Measurements from ENCODE around the gene MARCHF5. TPM values are rescaled to one million over a fixed set of nuclear protein-coding genes. Genes with fewer than 3 reads are reported as not detected.

The MARCHF5 gene
- total RNA-seq, 4 donors from 2014 or later, result 10.2 to 19.2 (median 14.1) TPM

- DNase-seq (ENCODE audit: low spot score in 2 of 2), result no peak
- intact Hi-C loops (cut with DNase I; ENCODE audit: low total_unique reads), result no loop called here
- TF ChIP-seq CTCF (IDR thresholded peaks at IDR 0.05) (no peak), POLR2A (IDR thresholded peaks at IDR 0.05) (no peak)
- 93 to 94% methylated on average over 13 of the region's 13 CpGs for WGBS, 2 donors
- no peak overlapping the region for H3K4me3 ChIP-seq (ENCODE audit: low read depth, poor library complexity, severe bottlenecking)
These were observed 14.4 kb downstream of the MARCHF5 start for GRCh38 chr10:92305133-92306072.

GRCh38 chr10:92309272-92309671, 18.3 kb downstream of the MARCHF5 start:
- WGBS, 2 donors, result 63% methylated on average over 1 of the region's 1 CpG
- TF ChIP-seq CTCF (IDR thresholded peaks at IDR 0.05), result no peak
- TF ChIP-seq POLR2A (IDR thresholded peaks at IDR 0.05), result no peak
- DNase-seq (ENCODE audit: low spot score in 2 of 2), result no peak
- intact Hi-C loops (cut with DNase I; ENCODE audit: low total_unique reads), result no loop called here
- H3K4me3 ChIP-seq (ENCODE audit: low read depth, poor library complexity, severe bottlenecking), result no peak overlapping the region

GRCh38 chr10:92313750-92314149, 22.8 kb downstream of the MARCHF5 start:
- intact Hi-C loops (cut with DNase I; ENCODE audit: low total_unique reads), result no loop called here
- TF ChIP-seq CTCF (IDR thresholded peaks at IDR 0.05), result no peak
- no peak for TF ChIP-seq POLR2A (IDR thresholded peaks at IDR 0.05)

GRCh38 chr10:92316610-92317009, 25.6 kb downstream of the MARCHF5 start:
- intact Hi-C loops (cut with DNase I; ENCODE audit: low total_unique reads), result no loop called here
- DNase-seq (ENCODE audit: low spot score in 2 of 2), result no peak
- TF ChIP-seq POLR2A (IDR thresholded peaks at IDR 0.05), result no peak
- no peak for TF ChIP-seq CTCF (IDR thresholded peaks at IDR 0.05)
- 40 to 53% methylated on average over 2 of the region's 2 CpGs for whole genome bisulfite sequencing, 2 donors
- no peak overlapping the region for H3K4me3 ChIP-seq (ENCODE audit: low read depth, poor library complexity, severe bottlenecking)

More at GRCh38 chr10:92313750-92314149, 22.8 kb downstream of the MARCHF5 start:
- no peak for DNase-seq (ENCODE audit: low spot score in 2 of 2)
- WGBS, 2 donors, result 98 to 99% methylated on average over 3 of the region's 3 CpGs
- no peak overlapping the region for H3K4me3 ChIP-seq (ENCODE audit: low read depth, poor library complexity, severe bottlenecking)

- WGBS, 2 donors, result 92 to 94% methylated on average over 2 of the region's 2 CpGs
- no peak for TF ChIP-seq CTCF (IDR thresholded peaks at IDR 0.05)
- no peak for TF ChIP-seq POLR2A (IDR thresholded peaks at IDR 0.05)
These were observed 32.1 kb downstream of the MARCHF5 start for GRCh38 chr10:92323079-92323478.

More at GRCh38 chr10:92323079-92323478, 32.1 kb downstream of the MARCHF5 start:
- no peak overlapping the region for H3K4me3 ChIP-seq (ENCODE audit: low read depth, poor library complexity, severe bottlenecking)
- DNase-seq (ENCODE audit: low spot score in 2 of 2), result no peak
- intact Hi-C loops (cut with DNase I; ENCODE audit: low total_unique reads), result no loop called here

All from lower leg skin (tissue), 4 donors.